D341Med (cell line): ENCODE results near the gene ZBTB48.
"Not testable (repeated sequence)": the region's sequence is repeated elsewhere in the genome, so short reads cannot be mapped to it uniquely, and the experiment has no call there.

Experiments
- DNase-seq: peaks from one replicate; pipeline ENCODE4 v3.0.0; 2012; ENCODE audit warnings: low spot score

ZBTB48 gene

GRCh38 chr1:6592441-6592840, 12.6 kb downstream of the ZBTB48 start:
- no peak for DNase-seq

- DNase-seq = no peak
Measured at GRCh38 chr1:6592865-6593593, 13.2 kb downstream of the ZBTB48 start.

- no peak for DNase-seq
Measured at GRCh38 chr1:6593810-6594209, 14.0 kb downstream of the ZBTB48 start.

- no peak for DNase-seq
Measured at GRCh38 chr1:6594977-6595740, 15.4 kb downstream of the ZBTB48 start.

GRCh38 chr1:6596351-6596750, 16.6 kb downstream of the ZBTB48 start:
- no peak for DNase-seq

GRCh38 chr1:6596886-6597776, 17.3 kb downstream of the ZBTB48 start:
- no peak for DNase-seq

GRCh38 chr1:6597777-6598131, 18.0 kb downstream of the ZBTB48 start:
- no peak for DNase-seq

GRCh38 chr1:6599141-6599975, 19.6 kb downstream of the ZBTB48 start:
- no peak for DNase-seq

GRCh38 chr1:6599991-6600390, 20.2 kb downstream of the ZBTB48 start:
- not testable (repeated sequence) for DNase-seq

GRCh38 chr1:6600410-6601048, 20.7 kb downstream of the ZBTB48 start:
- peak; percentile 57 for DNase-seq

GRCh38 chr1:6601049-6601922, 21.5 kb downstream of the ZBTB48 start:
- peak; percentile 58 for DNase-seq

- peak; percentile 74 for DNase-seq
Measured at GRCh38 chr1:6601923-6602668, 22.3 kb downstream of the ZBTB48 start.

GRCh38 chr1:6602669-6603237, 23.0 kb downstream of the ZBTB48 start, which contains the start of gene KLHL21:
KLHL21 (minus strand) TSS chr1:6602869; CDS start chr1:6602817, 52 bp downstream.
- peak; percentile 92 for DNase-seq

GRCh38 chr1:6603238-6603914, 23.6 kb downstream of the ZBTB48 start:
- DNase-seq = no peak

- DNase-seq = no peak
Measured at GRCh38 chr1:6603915-6604558, 24.2 kb downstream of the ZBTB48 start.

- DNase-seq = peak; percentile 87
Measured at GRCh38 chr1:6612641-6613360, 33.0 kb downstream of the ZBTB48 start.

- DNase-seq = peak; percentile 98
Measured at GRCh38 chr1:6613361-6614018, 33.7 kb downstream of the ZBTB48 start, which contains the start of gene PHF13. PHF13 (plus strand) TSS chr1:6613731; CDS start chr1:6614067, 336 bp downstream.
